ENCODE results near the gene CAMK1D. TPM values are rescaled to one million over a fixed set of nuclear protein-coding genes. Genes with fewer than 3 reads are reported as not detected.

Gene CAMK1D
- total and polyA plus RNA-seq, 2 experiments from 2014 or later: 3.5 to 6.0 TPM

DNA sequence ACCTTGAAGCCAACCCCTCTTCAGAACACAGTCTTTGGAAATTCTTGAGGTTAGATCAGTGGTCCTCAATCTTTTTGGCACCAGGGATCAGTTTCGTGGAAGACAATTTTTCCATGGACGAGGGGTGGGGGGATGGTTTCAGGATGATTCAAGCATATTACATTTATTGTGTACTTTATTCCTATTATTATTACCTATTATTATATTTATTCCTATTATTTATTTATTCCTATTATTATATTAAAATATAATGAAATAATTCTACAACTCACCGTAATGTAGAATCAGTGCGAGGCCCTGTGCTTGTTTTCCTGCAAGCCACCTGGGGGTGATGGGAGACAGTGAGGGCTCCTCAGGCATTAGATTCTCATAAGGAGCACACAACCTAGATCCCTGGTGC is 17.9 kb downstream of the CAMK1D start:
- H3K27ac ChIP-seq: no peak overlapping the region
- no peak overlapping the region for H3K4me2 ChIP-seq
- H3K27me3 ChIP-seq: no peaks in the 10 kb centered on the region
- H3K4me3 ChIP-seq: no peak overlapping the region
- TF ChIP-seq EZH2 (IDR thresholded peaks at IDR 0.05; ENCODE audit: borderline replicate concordance): no peak
- TF ChIP-seq EZH2phosphoT487 (IDR thresholded peaks at IDR 0.05; ENCODE audit: low read depth, severe bottlenecking, unreplicated experiment): no peak
- TF ChIP-seq, protein P1, sequence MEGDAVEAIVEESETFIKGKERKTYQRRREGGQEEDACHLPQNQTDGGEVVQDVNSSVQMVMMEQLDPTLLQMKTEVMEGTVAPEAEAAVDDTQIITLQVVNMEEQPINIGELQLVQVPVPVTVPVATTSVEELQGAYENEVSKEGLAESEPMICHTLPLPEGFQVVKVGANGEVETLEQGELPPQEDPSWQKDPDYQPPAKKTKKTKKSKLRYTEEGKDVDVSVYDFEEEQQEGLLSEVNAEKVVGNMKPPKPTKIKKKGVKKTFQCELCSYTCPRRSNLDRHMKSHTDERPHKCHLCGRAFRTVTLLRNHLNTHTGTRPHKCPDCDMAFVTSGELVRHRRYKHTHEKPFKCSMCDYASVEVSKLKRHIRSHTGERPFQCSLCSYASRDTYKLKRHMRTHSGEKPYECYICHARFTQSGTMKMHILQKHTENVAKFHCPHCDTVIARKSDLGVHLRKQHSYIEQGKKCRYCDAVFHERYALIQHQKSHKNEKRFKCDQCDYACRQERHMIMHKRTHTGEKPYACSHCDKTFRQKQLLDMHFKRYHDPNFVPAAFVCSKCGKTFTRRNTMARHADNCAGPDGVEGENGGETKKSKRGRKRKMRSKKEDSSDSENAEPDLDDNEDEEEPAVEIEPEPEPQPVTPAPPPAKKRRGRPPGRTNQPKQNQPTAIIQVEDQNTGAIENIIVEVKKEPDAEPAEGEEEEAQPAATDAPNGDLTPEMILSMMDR (IDR thresholded peaks at IDR 0.05; ENCODE audit: poor library complexity): no peak
- H4K20me1 ChIP-seq (ENCODE audit: insufficient read depth, poor library complexity, severe bottlenecking): no peaks in the 10 kb centered on the region
- H3K36me3 ChIP-seq (replicated peaks; ENCODE audit: insufficient read depth, low read depth): no peaks in the 10 kb centered on the region
- H3K9me3 ChIP-seq (ENCODE audit: low read depth): no peaks in the 10 kb centered on the region
- no peak for DNase-seq (ENCODE audit: low spot score)
- H3K9me2 ChIP-seq (replicated peaks; ENCODE audit: insufficient read depth): no peaks in the 10 kb centered on the region
- no peaks in the 10 kb centered on the region for H3K4me1 ChIP-seq (ENCODE audit: insufficient read depth)
- no peaks in the 10 kb centered on the region for H3K79me2 ChIP-seq
- H2AFZ ChIP-seq: no peak overlapping the region
- 94% methylated on average over 4 of the region's 4 CpGs for WGBS (ENCODE audit: low lambda C conversion rate, missing lambda C conversion rate)

DNA sequence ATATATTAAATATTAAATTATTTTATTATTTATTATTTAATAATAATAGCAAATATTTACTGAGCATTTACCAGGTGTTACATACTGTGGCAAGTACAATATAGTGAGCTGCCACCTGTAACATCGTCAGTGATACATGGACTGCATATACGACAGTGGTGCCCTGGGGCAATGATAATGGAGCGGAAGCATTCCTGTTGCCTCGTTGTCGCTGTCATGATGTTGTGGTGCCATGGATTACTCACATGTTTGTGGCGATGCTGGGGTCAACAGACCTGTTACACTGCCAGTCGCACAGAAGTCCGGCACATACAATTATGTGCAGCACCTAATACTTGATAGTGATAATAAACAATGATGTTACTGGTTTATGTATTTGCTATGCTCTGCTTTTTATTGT is 20.6 kb downstream of the CAMK1D start:
- no peak overlapping the region for H2AFZ ChIP-seq
- no peak overlapping the region for H3K27ac ChIP-seq
- H3K4me2 ChIP-seq: no peak overlapping the region
- H3K27me3 ChIP-seq: no peaks in the 10 kb centered on the region
- no peaks in the 10 kb centered on the region for H3K79me2 ChIP-seq
- H3K4me3 ChIP-seq: no peak overlapping the region
- no peaks in the 10 kb centered on the region for H3K36me3 ChIP-seq (replicated peaks; ENCODE audit: insufficient read depth, low read depth)
- WGBS (ENCODE audit: low lambda C conversion rate, missing lambda C conversion rate): 88% methylated on average over 8 of the region's 8 CpGs
- H3K9me2 ChIP-seq (replicated peaks; ENCODE audit: insufficient read depth): no peaks in the 10 kb centered on the region
- no peaks in the 10 kb centered on the region for H4K20me1 ChIP-seq (ENCODE audit: insufficient read depth, poor library complexity, severe bottlenecking)
- DNase-seq (ENCODE audit: low spot score): no peak
- no peaks in the 10 kb centered on the region for H3K9me3 ChIP-seq (ENCODE audit: low read depth)
- no peaks in the 10 kb centered on the region for H3K4me1 ChIP-seq (ENCODE audit: insufficient read depth)
- TF ChIP-seq EZH2phosphoT487 (IDR thresholded peaks at IDR 0.05; ENCODE audit: low read depth, severe bottlenecking, unreplicated experiment) (no peak), EZH2 (IDR thresholded peaks at IDR 0.05; ENCODE audit: borderline replicate concordance) (no peak)
- TF ChIP-seq, protein P1 (IDR thresholded peaks at IDR 0.05; ENCODE audit: poor library complexity): no peak

DNA sequence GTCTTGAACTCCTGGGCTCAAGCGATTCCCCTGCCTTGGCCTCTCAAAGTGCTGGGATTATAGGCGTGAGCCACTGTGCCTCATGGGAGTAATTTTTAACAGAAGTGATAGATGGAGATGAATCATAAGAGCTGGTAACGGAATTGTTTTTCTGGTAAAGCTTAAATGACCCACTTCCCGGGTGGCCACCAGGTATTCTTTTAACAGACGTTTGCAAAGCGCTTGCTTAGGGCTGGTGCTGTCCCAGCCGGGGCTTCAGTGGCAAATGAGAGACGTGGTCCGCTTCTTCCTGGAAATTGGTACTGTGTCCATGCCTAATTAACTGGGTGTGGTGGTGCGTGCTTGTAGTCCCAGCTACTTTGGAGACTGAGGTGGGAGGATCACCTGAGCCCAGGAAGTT is 23.5 kb downstream of the CAMK1D start:
- Histone ChIP-seq H3K4me3 (no peak overlapping the region), H3K27me3 (no peaks in the 10 kb centered on the region), H2AFZ (no peak overlapping the region), H4K20me1 (ENCODE audit: insufficient read depth, poor library complexity, severe bottlenecking) (no peaks in the 10 kb centered on the region), H3K36me3 (replicated peaks; ENCODE audit: insufficient read depth, low read depth) (no peaks in the 10 kb centered on the region), H3K4me1 (ENCODE audit: insufficient read depth) (no peaks in the 10 kb centered on the region), H3K4me2 (no peak overlapping the region), H3K79me2 (no peaks in the 10 kb centered on the region), H3K27ac (no peak overlapping the region), H3K9me2 (replicated peaks; ENCODE audit: insufficient read depth) (no peaks in the 10 kb centered on the region), H3K9me3 (ENCODE audit: low read depth) (no peaks in the 10 kb centered on the region)
- TF ChIP-seq, protein P1 (IDR thresholded peaks at IDR 0.05; ENCODE audit: poor library complexity): no peak
- TF ChIP-seq EZH2 (IDR thresholded peaks at IDR 0.05; ENCODE audit: borderline replicate concordance) (no peak), EZH2phosphoT487 (IDR thresholded peaks at IDR 0.05; ENCODE audit: low read depth, severe bottlenecking, unreplicated experiment) (no peak)
- no peak for DNase-seq (ENCODE audit: low spot score)
- 91% methylated on average over 10 of the region's 10 CpGs for WGBS (ENCODE audit: low lambda C conversion rate, missing lambda C conversion rate)

DNA sequence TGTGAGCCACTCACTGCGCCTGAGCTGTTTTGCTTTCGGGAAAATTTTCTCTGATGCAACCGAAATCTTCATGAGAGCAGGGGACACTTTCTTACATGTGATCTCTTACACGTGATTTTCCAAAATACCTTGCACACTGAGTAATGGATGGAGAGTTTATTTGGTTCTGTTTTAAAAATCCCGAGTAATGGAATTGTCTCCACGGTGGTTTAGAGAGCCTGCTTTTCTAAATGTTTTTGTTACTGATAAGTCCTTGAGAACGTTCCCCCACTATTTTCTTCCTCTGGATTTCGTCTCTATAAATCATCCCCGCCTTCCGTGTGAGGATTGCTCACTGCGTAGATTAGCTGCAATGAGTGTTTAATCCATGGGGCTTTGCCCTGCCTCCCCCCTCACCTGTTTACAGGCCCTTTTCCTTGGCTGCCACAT is 25.7 kb downstream of the CAMK1D start:
- Histone ChIP-seq H3K4me3 (no peak overlapping the region), H3K27ac (no peak overlapping the region), H3K4me2 (no peak overlapping the region), H3K36me3 (replicated peaks; ENCODE audit: insufficient read depth, low read depth) (no peaks in the 10 kb centered on the region), H3K9me3 (ENCODE audit: low read depth) (no peaks in the 10 kb centered on the region), H3K4me1 (ENCODE audit: insufficient read depth) (no peaks in the 10 kb centered on the region), H2AFZ (no peak overlapping the region), H3K27me3 (no peaks in the 10 kb centered on the region), H4K20me1 (ENCODE audit: insufficient read depth, poor library complexity, severe bottlenecking) (no peaks in the 10 kb centered on the region), H3K9me2 (replicated peaks; ENCODE audit: insufficient read depth) (no peaks in the 10 kb centered on the region), H3K79me2 (no peaks in the 10 kb centered on the region)
- TF ChIP-seq, protein P1 (IDR thresholded peaks at IDR 0.05; ENCODE audit: poor library complexity): no peak
- no peak for TF ChIP-seq EZH2 (IDR thresholded peaks at IDR 0.05; ENCODE audit: borderline replicate concordance)
- no peak for TF ChIP-seq EZH2phosphoT487 (IDR thresholded peaks at IDR 0.05; ENCODE audit: low read depth, severe bottlenecking, unreplicated experiment)
- no peak for DNase-seq (ENCODE audit: low spot score)
- WGBS (ENCODE audit: low lambda C conversion rate, missing lambda C conversion rate): 58% methylated on average over 11 of the region's 11 CpGs

All from hepatocyte (in vitro differentiated cells).